H54 (cell line): ENCODE data around the gene TMEM179.

ENCODE experiments used
- DNase-seq: peaks from one replicate; pipeline ENCODE4 v3.0.0; 2011; ENCODE audit warnings: low spot score, mixed read lengths; ENCODE audit not compliant: insufficient read length
- FAIRE-seq: peaks from 3 replicates; lab custom pipeline; 2011; peaks lifted over from hg19 to GRCh38; lab: Jason Lieb, UNC
- POLR2A ChIP-seq: IDR thresholded peaks from 2 replicates; pipeline ENCODE4 v1.6.1; 2011; ENCODE audit warnings: low read depth, mild to moderate bottlenecking, low read length

TMEM179 gene

DNA sequence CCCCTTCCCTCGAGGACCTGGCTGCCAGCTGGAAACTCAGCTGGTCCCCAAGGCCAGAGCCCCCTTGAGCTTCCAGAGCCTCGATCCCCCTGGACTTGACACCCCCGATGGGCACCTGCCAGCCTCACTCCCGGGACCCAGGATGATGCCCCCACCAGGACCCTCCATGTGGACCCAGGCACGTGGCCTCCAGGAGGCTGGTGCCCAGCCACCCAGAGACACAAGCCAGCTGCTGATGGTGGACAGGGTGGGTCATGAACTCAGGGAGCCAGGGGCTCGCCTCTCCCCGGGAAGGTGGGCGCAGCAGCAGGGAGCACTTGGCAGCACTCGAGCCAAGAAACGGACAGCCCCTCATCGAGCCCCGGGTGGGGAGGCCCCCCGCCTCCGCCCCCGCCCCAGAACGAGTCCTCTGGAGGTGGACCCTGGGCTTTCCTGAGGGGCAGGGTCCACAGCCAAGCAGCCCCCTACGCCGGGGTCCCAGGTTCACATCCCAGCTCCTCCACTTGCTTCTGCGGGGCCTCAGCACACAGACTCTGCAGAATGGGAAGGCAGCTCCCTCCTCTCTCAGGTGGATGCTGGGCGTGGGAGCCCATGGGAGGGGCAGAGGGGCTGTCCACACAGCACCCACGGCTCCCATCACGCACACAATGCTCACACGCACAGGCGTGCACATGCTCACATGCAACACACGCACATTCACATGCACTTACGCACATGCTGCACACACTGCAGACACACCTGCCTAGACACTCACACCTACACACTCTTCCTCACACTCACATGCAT, 12.9 kb downstream of the TMEM179 start:
- DNase-seq, result no peak
- FAIRE-seq, result no peak
- TF ChIP-seq POLR2A, result no peak

GRCh38 chr14:104591031-104591430, 13.5 kb downstream of the TMEM179 start:
- TF ChIP-seq POLR2A, result no peak
- DNase-seq (no peak), FAIRE-seq (no peak)

DNA sequence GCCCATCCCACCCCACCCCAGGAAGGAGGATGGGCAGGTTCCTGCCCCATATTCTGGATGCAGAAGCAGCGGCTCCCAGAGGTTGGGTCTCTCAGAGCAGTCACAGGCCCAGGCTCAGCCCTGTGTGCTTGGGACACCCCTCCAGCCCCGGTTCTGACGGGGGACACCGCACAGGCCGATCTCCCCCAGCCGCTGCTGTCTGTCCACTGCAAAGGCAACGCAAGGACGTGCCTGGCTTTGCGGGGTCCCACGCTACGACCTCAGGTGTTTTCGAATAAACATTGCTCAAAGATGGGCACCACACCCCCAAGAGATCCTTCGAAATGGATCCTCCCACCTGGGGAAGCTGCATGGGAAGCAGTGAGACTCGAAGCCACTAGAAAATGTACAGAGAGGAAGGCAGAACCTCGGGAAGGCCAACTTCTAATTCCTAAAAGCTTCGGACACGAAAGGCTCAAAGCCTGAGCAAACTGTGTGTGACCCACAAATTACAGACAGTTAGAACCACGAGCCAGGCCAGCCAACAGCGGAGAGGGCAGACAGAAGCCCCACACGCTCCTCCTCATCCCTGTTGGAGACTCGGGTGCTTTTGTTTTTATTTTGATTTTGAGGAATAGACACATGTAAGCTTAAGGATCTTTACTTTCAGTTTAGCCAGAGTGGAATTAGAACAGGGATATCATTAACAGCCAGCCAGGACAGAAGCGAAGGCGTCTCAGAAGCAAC, 14.2 kb downstream of the TMEM179 start:
- DNase-seq (no peak), FAIRE-seq (no peak)
- TF ChIP-seq POLR2A, result no peak

DNA sequence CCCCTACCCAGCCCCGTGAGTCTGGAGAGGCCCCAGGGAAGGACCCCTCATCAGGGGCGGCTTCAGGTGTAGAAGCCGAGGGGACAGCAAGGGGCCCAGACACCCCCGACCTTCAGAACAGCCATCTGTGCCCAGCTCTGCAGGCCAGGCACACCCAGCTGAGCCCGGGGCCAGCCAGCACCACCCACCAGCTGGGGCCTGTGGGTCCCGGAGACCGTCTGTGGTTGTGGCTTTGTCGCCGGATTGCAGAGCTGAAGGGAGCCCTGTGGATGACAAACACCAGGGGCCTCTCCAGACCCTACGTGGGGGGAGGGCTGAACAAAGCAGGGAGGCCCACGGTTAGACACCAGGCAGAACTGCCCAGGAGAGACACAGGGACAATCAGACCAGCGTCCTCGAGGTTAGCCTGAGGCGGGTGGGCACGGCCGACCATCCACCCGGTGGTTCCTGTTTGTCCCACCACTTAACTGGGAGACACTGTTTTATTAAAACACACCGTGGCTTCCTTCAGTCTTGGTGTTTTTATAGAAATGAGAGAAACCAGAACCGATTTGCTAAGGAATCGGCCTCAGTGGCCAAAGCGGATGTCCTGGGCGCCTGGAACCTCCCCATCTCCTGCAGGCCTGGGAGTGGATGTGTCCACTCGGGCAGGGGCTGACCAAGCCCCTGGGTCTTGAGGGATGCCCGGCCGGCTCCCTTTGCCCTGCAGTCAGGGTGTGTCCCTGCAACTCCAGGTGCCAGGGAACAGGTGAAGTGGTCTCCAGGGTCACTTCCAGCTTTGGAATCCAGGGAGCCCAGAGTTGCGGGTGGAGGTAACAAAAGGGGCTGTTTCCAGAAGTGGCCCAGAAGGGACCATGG, 15.0 kb downstream of the TMEM179 start:
- no peak for TF ChIP-seq POLR2A
- DNase-seq, result no peak
- FAIRE-seq, result no peak

- FAIRE-seq (no peak), DNase-seq (no peak)
- no peak for TF ChIP-seq POLR2A
These were observed 16.3 kb downstream of the TMEM179 start for GRCh38 chr14:104588066-104588857.

DNA sequence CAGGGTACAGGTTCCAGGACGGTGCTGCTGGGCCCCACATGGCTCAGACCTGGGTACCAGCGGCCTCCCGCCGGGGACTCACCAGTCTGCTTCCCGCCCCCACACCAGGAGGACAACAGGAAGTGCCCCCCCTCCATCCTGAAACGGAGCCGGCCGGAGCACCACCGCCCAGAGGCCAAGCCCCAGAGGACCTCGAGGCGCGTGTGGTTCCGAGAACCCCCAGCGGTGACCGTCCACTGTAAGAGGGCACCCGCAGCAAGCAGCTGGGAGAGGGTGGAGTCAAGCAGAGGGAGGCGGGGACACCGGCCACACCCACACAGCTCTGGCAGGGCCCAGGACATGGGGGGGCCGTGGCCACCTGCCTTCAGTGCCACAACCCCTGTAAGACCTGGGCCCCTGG, 16.9 kb downstream of the TMEM179 start:
- TF ChIP-seq POLR2A, result no peak
- FAIRE-seq (no peak), DNase-seq (no peak)

GRCh38 chr14:104586832-104587620, 17.5 kb downstream of the TMEM179 start:
- no peak for TF ChIP-seq POLR2A
- DNase-seq (peak; percentile 64), FAIRE-seq (peak; percentile 67)

GRCh38 chr14:104585966-104586697, 18.4 kb downstream of the TMEM179 start:
- DNase-seq, result no peak
- TF ChIP-seq POLR2A, result no peak
- FAIRE-seq, result no peak

DNA sequence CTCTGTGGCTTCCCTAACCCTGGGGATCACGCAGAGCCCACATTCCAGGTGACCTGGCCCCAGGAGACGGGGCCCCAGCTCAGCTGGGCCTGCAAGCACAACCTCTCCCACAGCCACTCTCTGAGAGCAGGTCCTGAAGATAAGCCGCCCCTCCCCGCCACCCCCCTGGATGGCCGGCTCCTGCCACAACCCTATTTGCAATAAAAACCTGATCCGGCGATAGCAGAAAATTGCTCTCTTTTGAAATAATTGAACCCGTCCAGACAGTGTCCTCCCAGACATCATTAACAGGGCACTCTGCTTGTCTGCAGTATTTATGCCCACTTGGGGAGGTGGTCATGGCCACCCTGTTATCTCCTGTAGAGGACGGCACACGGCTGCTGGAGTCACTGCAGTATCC, 20.0 kb downstream of the TMEM179 start:
- FAIRE-seq, result no peak
- no peak for DNase-seq
- TF ChIP-seq POLR2A, result no peak

GRCh38 chr14:104583424-104584306, 20.9 kb downstream of the TMEM179 start:
- DNase-seq (no peak), FAIRE-seq (no peak)
- TF ChIP-seq POLR2A, result no peak

DNA sequence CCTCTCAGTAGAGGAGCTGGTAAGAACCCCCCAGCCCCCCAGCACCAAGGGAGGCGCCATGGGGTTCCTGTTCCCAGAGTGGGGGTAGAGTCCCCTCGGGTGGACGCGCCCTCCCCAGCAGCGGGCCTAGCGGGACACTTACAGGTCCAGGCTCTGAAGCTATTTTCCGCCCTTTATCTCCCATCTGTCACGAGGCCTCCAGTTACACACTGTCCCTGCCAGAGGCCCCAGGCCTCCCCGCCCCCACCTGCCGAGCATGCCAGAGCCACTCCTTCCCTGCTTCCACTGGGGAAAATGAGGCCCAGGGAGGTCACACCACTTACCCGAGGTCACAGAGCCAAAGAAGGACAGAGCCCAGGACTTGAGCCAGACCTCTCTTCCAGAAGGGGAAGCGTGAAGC, 21.9 kb downstream of the TMEM179 start:
- TF ChIP-seq POLR2A, result no peak
- DNase-seq, result no peak
- FAIRE-seq, result no peak
